GM12874 (cell line): ENCODE results near the gene RPS6KA2.
A peak's percentile ranks its signal among the peaks of the same experiment; 100 is the strongest.

Source experiments
- TF ChIP-seq, protein P1 (sequence below): IDR thresholded peaks from 2 replicates; pipeline ENCODE4 v1.5.1; 2011; ENCODE audit warnings: low read depth, mild to moderate bottlenecking, control low read depth, low read length, moderate library complexity; ENCODE audit not compliant: insufficient read depth

Gene RPS6KA2

GRCh38 chr6:166446567-166447065 lies 180.4 kb downstream of the RPS6KA2 start:
- TF ChIP-seq, protein P1, sequence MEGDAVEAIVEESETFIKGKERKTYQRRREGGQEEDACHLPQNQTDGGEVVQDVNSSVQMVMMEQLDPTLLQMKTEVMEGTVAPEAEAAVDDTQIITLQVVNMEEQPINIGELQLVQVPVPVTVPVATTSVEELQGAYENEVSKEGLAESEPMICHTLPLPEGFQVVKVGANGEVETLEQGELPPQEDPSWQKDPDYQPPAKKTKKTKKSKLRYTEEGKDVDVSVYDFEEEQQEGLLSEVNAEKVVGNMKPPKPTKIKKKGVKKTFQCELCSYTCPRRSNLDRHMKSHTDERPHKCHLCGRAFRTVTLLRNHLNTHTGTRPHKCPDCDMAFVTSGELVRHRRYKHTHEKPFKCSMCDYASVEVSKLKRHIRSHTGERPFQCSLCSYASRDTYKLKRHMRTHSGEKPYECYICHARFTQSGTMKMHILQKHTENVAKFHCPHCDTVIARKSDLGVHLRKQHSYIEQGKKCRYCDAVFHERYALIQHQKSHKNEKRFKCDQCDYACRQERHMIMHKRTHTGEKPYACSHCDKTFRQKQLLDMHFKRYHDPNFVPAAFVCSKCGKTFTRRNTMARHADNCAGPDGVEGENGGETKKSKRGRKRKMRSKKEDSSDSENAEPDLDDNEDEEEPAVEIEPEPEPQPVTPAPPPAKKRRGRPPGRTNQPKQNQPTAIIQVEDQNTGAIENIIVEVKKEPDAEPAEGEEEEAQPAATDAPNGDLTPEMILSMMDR = no peak

DNA sequence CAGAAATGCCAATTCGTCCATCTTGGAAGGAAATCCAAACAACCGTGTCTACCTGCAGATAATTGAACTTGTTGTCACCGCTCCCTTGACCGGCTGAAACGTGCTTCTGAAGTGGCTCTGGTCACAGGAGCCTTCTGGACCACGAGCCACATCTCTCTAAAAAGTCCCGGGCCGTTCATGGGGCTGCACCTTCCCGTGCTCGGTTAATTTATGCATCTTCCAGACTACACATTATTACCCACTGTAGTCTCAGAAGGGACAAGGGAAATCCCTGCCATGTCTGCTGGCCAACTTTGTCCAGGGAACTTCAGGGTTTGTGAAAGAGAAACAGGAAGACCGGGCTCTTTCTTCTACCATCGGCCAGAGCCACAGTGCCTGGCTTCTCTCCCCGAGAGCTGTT lies 180.9 kb downstream of the RPS6KA2 start:
- TF ChIP-seq, protein P1 = no peak

GRCh38 chr6:166444446-166444845 lies 182.6 kb downstream of the RPS6KA2 start:
- TF ChIP-seq, protein P1 = no peak

DNA sequence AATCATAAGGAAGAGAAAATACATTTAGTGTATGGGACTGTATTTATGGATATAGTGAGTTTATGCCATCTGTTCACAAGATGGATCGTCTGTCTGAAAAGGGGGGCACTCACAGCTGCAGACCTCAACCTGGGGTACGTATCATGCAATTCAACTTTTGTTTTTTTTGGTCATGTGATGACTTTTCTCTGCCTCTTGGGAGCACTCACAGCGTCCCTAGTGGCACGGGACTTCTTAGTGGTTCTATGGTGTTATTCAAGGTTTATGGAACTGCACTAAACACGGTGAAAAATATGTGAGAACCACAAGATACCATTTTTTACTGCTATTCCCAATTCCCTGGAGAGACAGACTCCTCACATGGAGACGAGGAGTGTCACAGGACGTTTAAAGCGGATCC lies 183.9 kb downstream of the RPS6KA2 start:
- TF ChIP-seq, protein P1 = 0 out of 2 replicates have a peak, but pooled peaks have one; percentile 17

DNA sequence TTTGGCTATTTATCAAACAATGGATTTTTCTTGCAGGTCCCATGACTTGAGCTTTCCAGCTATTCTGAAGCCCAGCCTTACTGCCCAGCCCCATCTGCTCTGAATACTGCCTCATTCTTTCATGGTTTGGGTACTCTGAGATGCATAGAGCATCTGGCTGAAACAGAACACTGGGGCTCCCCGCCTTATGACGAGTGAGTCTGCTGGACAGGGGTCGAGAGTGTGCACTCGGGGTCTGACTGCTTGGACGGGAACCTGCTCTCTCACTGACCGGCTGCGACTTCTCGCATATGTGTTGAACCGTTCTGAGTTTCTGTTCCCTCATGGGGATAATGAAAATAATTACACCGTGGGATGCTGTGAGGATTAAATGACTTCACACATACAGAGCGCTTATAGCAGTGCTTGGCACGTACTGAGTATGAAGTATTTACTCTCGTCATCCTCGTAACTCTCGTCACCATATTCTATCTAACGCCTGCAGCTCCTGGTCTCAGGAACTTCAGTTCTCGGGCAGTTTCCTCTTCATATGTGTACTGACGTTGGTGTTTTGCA lies 184.8 kb downstream of the RPS6KA2 start:
- TF ChIP-seq, protein P1 = no peak

DNA sequence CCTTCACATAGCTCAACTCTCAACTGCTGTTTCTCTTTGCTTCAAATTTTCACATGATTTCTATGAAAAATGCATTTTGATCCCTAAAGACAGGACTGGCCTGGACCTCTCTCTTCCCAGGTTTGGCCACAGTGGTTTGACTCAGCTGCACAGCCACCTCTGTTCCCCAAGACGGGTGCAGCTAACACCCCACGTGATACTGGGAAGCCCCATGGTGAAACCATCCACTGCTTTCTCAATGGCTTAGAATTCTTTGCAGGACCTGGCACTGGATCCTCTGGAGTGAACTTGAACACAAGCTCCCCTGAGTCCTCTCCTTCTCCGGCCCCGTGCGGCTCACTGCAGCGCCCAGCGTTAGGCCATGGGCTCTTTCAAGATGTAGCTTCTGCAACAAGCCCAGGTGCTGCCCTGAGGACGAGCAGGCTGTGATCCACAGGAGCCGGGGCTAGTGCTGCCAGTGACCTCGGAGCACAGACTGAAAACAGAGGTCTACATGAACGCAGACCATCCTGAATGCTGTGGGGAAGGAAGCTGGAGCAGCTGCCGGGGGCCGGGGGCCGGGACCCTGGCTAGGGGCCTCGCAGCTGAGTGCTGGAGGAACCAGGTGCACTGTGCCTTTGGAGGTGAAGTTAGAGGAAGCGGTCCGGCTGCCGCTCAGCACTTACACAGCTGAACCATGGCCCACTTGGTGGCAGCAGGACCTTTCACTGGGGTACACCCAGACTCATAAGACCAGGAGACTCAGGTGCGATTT lies 185.5 kb downstream of the RPS6KA2 start:
- TF ChIP-seq, protein P1 = no peak

DNA sequence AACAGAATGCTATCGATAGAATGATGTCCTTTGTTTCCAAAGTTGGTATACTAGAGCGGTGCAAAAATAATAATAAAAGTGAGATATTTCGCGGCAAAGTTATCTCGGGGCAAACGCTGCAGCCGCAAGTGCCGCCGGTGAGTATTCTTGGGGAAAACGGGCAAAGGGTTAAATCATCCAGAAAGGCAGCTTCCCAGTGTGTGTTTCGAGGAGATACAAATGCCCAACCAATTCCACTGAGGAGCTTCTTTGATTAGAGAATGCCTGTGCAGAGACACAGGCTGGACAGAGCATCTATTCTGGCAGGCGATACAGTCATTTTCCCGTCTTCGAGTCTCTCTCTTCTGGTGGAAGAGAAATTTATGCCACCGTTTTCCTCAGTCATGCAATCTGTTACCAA lies 186.3 kb downstream of the RPS6KA2 start:
- TF ChIP-seq, protein P1 = no peak
